Liver (tissue), 9 donors: ENCODE results near the gene SHH. TPM values are rescaled to one million over a fixed set of nuclear protein-coding genes. Genes with fewer than 3 reads are reported as not detected.

Experiments used
- DNase-seq: peaks from one replicate; pipeline ENCODE4 v3.0.0-alpha.2; 2017; ENCODE audit warnings: low spot score
- H3K27ac ChIP-seq, 2 donors: one replicate each; pipeline ENCODE4 v1.7.0; 2013; ENCODE audit warnings: inconsistent platforms in 2 of 2, low read length in 2 of 2, control low read depth in 1 of 2, low read depth in 1 of 2, mild to moderate bottlenecking in 1 of 2
- H3K27me3 ChIP-seq, 4 donors: one replicate each; pipeline versions ENCODE4 v1.6.1 to v1.7.0; 2013; ENCODE audit warnings: low read length in 3 of 4, inconsistent platforms in 1 of 4, mild to moderate bottlenecking in 1 of 4, moderate library complexity in 1 of 4; ENCODE audit not compliant: control insufficient read depth in 4 of 4, insufficient read depth in 4 of 4
- H3K36me3 ChIP-seq, 4 donors: one replicate each; pipeline versions ENCODE4 v1.6.1 to v1.7.0; 2013; ENCODE audit warnings: low read length in 3 of 4, mild to moderate bottlenecking in 3 of 4, low read depth in 1 of 4, moderate library complexity in 1 of 4; ENCODE audit not compliant: control insufficient read depth in 4 of 4, insufficient read depth in 3 of 4
- H3K4me1 ChIP-seq, 4 donors: one replicate each; pipeline versions ENCODE4 v1.6.1 to v1.7.0; 2013; ENCODE audit warnings: low read length in 3 of 4, mild to moderate bottlenecking in 3 of 4, moderate library complexity in 1 of 4; ENCODE audit not compliant: control insufficient read depth in 4 of 4, insufficient read depth in 4 of 4
- H3K4me3 ChIP-seq, 3 donors: one replicate each; pipeline versions ENCODE4 v1.6.1 to v1.7.0; 2013; ENCODE audit warnings: low read length in 3 of 3, control low read depth in 1 of 3, low read depth in 1 of 3, mild to moderate bottlenecking in 1 of 3
- H3K9ac ChIP-seq, 2 donors: one replicate each; pipeline ENCODE4 v1.7.0; 2013; ENCODE audit warnings: low read length in 2 of 2, mild to moderate bottlenecking in 2 of 2, moderate library complexity in 2 of 2, control low read depth in 1 of 2, low read depth in 1 of 2
- H3K9me3 ChIP-seq, 4 donors: one replicate each; pipeline versions ENCODE4 v1.6.1 to v1.7.0; 2013; ENCODE audit warnings: low read length in 3 of 4; ENCODE audit not compliant: control insufficient read depth in 4 of 4
- EGR1 ChIP-seq, 2 donors: IDR thresholded peaks; 2 replicates each; pipeline ENCODE4 v1.6.1; 2016 to 2018; ENCODE audit warnings: antibody characterized with exemption in 2 of 2, low read depth in 2 of 2
- FOXA1 ChIP-seq: IDR thresholded peaks from 2 replicates; pipeline ENCODE4 v1.6.1; 2016; ENCODE audit warnings: antibody characterized with exemption
- FOXA2 ChIP-seq: IDR thresholded peaks from 2 replicates; pipeline ENCODE4 v1.6.1; 2016; ENCODE audit warnings: antibody characterized with exemption
- GABPA ChIP-seq, 2 donors: IDR thresholded peaks in 1 of 2; conservative IDR thresholded peaks in 1 of 2; 2 replicates each; pipeline ENCODE4 v1.6.1; 2016; ENCODE audit warnings: antibody characterized with exemption in 2 of 2, mild to moderate bottlenecking in 1 of 2, moderate library complexity in 1 of 2
- HNF4A ChIP-seq, 2 donors: conservative IDR thresholded peaks; 2 replicates each; pipeline ENCODE4 v1.6.1; 2016; ENCODE audit warnings: antibody characterized with exemption in 2 of 2, mild to moderate bottlenecking in 2 of 2
- HNF4G ChIP-seq: IDR thresholded peaks from 2 replicates; pipeline ENCODE4 v1.6.1; 2016; ENCODE audit warnings: antibody characterized with exemption
- JUND ChIP-seq, 2 donors: IDR thresholded peaks; 2 replicates each; pipeline ENCODE4 v1.6.1; 2016; ENCODE audit warnings: antibody characterized with exemption in 2 of 2
- NR2F2 ChIP-seq: IDR thresholded peaks from 2 replicates; pipeline ENCODE4 v1.6.1; 2016; ENCODE audit warnings: antibody characterized with exemption
- RAD21 ChIP-seq, 2 donors: IDR thresholded peaks; 2 replicates each; pipeline ENCODE4 v1.6.1; 2016; ENCODE audit warnings: antibody characterized with exemption in 2 of 2, mild to moderate bottlenecking in 2 of 2
- RXRA ChIP-seq, 2 donors: IDR thresholded peaks; 2 replicates each; pipeline ENCODE4 v1.6.1; 2017 to 2018; ENCODE audit warnings: antibody characterized with exemption in 2 of 2, mild to moderate bottlenecking in 1 of 2
- SP1 ChIP-seq: IDR thresholded peaks from 2 replicates; pipeline ENCODE4 v1.6.1; 2018; ENCODE audit warnings: antibody characterized with exemption, mild to moderate bottlenecking
- TAF1 ChIP-seq: conservative IDR thresholded peaks from 2 replicates; pipeline ENCODE4 v1.6.1; 2016; ENCODE audit warnings: antibody characterized with exemption, mild to moderate bottlenecking
- WGBS: extraction: QIAGEN DNeasy Blood & Tissue Kit; methylation state at CpG from one replicate; pipeline ENCODE4 v1.1.7; 2013; 5-methylcytosine and 5-hydroxymethylcytosine counted together
- polyA plus RNA-seq, 2 donors: library from polyadenylated mRNA; stranded (reverse) in 1 of 2; unstranded in 1 of 2; fragments of 200-250 nt in 1 of 2; fragments of >200 nt in 1 of 2; fragmentation: Nextera tagmentation in 1 of 2; extraction: Ambion mirVana in 1 of 2; gene quantifications; one replicate each; pipeline versions ENCODE4 v1.2.1 to v1.2.3, GENCODE V29; 2013 to 2015
- total RNA-seq, 2 donors: library from RNA; depleted of rRNA; stranded (reverse); fragments of >200 nt; gene quantifications; one replicate each; pipeline ENCODE4 v1.2.3, GENCODE V29; 2014
- TF ChIP-seq, protein P1 (sequence below): IDR thresholded peaks from 2 replicates; pipeline ENCODE4 v1.6.1; 2016; ENCODE audit warnings: antibody characterized with exemption, mild to moderate bottlenecking
- TF ChIP-seq, protein P2 (sequence below): IDR thresholded peaks from 2 replicates; pipeline ENCODE4 v1.6.1; 2016; ENCODE audit warnings: antibody characterized with exemption
- TF ChIP-seq, protein P3 (sequence below): IDR thresholded peaks from 2 replicates; pipeline ENCODE4 v1.6.1; 2016; ENCODE audit warnings: antibody characterized with exemption
- TF ChIP-seq, protein P4 (sequence below): IDR thresholded peaks from 2 replicates; pipeline ENCODE4 v1.6.1; 2016; ENCODE audit warnings: antibody characterized with exemption
- TF ChIP-seq, protein P5 (sequence below): fragments of 150-350 bp; IDR thresholded peaks from 2 replicates; pipeline ENCODE4 v1.5.1; 2017; ENCODE audit warnings: improper control_type of control experiment, low read depth, low read length; ENCODE audit not compliant: missing input control
- donor health status: healthy.
- donor health status: healthy.
- donor health status: healthy.
- donor health status: healthy.
- donor health status: healthy.

Gene SHH
- total and polyA plus RNA-seq, 4 donors = 3.9 to 10.0 (median 5.2) TPM

DNA sequence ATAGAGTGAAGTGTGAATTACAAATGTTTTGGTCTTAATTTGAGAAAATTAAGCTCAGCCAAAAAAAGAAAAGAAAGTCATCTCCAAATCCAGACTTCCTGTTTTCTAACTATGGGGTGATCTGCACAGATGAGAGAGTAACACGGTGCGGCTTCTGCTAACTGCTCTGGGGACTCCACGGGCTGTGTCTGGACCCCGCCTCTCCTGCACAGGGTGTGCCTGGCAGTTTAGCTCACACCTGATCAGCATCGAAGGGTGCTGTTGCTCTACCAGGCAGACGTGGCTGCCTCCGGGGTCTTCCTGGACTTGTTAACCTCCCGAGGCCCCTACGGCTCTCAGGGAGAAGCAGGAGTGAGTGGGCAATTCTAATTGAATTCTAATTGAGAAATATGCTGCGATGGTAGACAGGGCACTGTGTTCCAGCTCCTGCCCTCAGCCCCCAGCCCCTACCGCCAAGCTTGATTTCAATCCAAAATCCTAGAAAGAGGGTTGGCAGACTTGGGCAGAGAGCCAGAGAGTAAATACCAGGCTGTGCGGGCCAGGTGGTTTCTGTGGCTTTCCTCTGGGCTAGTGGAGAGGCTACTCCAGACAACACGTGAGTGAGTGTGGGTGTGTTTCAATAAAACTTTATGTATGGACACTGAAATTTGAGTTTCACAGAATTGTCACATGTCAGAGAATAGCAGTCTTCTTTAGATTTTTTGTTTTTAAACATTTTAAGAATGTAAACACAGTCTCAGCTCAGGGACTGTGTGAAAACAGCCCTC, 13.4 kb downstream of the SHH start:
- TF ChIP-seq SP1 (no peak), JUND (IDR thresholded peaks at IDR 0.05) (no peak), RAD21 (IDR thresholded peaks at IDR 0.05) (no peak), HNF4A (conservative IDR thresholded peaks at IDR 0.05) (no peak), EGR1 (IDR thresholded peaks at IDR 0.05; ENCODE audit: low read depth in 2 of 2) (no peak), FOXA2 (no peak), GABPA (IDR thresholded peaks at IDR 0.05 in 1 of 2, conservative IDR thresholded peaks at IDR 0.05 in 1 of 2) (no peak)
- TF ChIP-seq, protein P1, sequence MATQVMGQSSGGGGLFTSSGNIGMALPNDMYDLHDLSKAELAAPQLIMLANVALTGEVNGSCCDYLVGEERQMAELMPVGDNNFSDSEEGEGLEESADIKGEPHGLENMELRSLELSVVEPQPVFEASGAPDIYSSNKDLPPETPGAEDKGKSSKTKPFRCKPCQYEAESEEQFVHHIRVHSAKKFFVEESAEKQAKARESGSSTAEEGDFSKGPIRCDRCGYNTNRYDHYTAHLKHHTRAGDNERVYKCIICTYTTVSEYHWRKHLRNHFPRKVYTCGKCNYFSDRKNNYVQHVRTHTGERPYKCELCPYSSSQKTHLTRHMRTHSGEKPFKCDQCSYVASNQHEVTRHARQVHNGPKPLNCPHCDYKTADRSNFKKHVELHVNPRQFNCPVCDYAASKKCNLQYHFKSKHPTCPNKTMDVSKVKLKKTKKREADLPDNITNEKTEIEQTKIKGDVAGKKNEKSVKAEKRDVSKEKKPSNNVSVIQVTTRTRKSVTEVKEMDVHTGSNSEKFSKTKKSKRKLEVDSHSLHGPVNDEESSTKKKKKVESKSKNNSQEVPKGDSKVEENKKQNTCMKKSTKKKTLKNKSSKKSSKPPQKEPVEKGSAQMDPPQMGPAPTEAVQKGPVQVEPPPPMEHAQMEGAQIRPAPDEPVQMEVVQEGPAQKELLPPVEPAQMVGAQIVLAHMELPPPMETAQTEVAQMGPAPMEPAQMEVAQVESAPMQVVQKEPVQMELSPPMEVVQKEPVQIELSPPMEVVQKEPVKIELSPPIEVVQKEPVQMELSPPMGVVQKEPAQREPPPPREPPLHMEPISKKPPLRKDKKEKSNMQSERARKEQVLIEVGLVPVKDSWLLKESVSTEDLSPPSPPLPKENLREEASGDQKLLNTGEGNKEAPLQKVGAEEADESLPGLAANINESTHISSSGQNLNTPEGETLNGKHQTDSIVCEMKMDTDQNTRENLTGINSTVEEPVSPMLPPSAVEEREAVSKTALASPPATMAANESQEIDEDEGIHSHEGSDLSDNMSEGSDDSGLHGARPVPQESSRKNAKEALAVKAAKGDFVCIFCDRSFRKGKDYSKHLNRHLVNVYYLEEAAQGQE = no peak
- TF ChIP-seq, protein P2, sequence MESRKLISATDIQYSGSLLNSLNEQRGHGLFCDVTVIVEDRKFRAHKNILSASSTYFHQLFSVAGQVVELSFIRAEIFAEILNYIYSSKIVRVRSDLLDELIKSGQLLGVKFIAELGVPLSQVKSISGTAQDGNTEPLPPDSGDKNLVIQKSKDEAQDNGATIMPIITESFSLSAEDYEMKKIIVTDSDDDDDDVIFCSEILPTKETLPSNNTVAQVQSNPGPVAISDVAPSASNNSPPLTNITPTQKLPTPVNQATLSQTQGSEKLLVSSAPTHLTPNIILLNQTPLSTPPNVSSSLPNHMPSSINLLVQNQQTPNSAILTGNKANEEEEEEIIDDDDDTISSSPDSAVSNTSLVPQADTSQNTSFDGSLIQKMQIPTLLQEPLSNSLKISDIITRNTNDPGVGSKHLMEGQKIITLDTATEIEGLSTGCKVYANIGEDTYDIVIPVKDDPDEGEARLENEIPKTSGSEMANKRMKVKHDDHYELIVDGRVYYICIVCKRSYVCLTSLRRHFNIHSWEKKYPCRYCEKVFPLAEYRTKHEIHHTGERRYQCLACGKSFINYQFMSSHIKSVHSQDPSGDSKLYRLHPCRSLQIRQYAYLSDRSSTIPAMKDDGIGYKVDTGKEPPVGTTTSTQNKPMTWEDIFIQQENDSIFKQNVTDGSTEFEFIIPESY = no peak
- TF ChIP-seq, protein P3, sequence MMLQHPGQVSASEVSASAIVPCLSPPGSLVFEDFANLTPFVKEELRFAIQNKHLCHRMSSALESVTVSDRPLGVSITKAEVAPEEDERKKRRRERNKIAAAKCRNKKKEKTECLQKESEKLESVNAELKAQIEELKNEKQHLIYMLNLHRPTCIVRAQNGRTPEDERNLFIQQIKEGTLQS = no peak
- TF ChIP-seq, protein P4, sequence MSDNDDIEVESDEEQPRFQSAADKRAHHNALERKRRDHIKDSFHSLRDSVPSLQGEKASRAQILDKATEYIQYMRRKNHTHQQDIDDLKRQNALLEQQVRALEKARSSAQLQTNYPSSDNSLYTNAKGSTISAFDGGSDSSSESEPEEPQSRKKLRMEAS = no peak
- no peaks in the 10 kb centered on the region for H3K27me3 ChIP-seq

DNA sequence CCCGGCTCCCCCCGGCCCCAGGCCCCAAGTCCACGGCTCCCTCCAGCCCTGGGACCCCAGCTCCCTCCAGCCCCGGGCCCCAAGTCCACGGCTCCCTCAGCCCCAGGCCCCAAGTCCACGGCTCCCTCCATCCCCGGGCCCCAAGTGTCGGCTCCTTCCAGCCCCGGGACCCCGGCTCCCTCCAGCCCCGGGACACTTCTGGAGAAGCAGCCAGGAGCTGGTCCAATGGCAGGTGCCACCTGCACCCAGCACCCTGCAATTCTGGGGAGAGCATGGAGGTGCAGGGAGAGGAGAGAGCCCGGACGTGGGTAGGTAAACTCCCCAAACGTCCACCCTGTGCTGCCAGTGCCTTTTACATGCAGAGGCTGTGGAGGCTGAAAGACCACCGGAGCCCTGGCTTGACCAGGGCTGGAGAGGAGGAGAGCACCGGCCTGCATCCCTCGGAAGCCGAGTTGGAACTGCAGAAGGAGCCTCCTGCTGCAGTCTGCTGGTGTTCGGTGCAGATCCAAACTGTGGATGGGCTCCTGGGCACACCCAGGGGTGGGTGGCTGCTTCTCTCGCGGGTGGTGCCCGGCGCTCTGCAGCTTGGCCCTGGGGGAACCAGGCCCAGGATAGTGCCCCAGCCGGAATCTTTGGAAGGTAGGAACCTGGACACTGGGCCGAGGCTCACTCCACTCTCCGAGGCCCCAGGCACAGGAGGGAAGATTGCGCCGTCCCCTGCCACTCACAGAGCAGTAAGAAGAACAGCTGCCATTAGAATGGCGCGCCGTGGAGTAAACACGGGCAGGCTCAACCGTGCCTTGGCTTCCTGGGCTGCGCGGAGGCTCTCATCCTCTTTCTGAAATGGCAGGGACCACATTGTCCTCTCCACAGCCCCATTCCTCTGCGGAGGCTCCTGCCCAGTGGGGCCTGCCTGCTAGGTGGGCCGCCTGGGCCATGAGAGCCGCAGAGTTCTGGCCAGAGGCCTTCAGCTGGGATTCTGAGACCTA, 14.7 kb downstream of the SHH start:
- Histone ChIP-seq H3K27me3 (no peaks in the 10 kb centered on the region), H3K9ac (no peak overlapping the region), H3K4me3 (peak overlapping the region in 1 of 3 donors; percentile 45), H3K4me1 (peaks cover 1 to 19% (median 9%) of the 10 kb centered on the region in 4 donors), H3K36me3 (peaks cover 0 to 2% (median 0%) of the 10 kb centered on the region in 4 donors), H3K27ac (no peak overlapping the region), H3K9me3 (no peaks in the 10 kb centered on the region)
- WGBS = 72% methylated on average over 38 of the region's 38 CpGs
- no peak for DNase-seq
- TF ChIP-seq GABPA (IDR thresholded peaks at IDR 0.05 in 1 of 2, conservative IDR thresholded peaks at IDR 0.05 in 1 of 2) (no peak), TAF1 (no peak), HNF4A (conservative IDR thresholded peaks at IDR 0.05) (no peak), NR2F2 (no peak), JUND (IDR thresholded peaks at IDR 0.05) (no peak), FOXA1 (no peak), RXRA (IDR thresholded peaks at IDR 0.05) (no peak), HNF4G (no peak), FOXA2 (no peak), EGR1 (IDR thresholded peaks at IDR 0.05; ENCODE audit: low read depth in 2 of 2) (no peak), SP1 (no peak)
- TF ChIP-seq, protein P2 = no peak
- TF ChIP-seq, protein P4 = no peak
- TF ChIP-seq, protein P3 = no peak
- TF ChIP-seq, protein P5, sequence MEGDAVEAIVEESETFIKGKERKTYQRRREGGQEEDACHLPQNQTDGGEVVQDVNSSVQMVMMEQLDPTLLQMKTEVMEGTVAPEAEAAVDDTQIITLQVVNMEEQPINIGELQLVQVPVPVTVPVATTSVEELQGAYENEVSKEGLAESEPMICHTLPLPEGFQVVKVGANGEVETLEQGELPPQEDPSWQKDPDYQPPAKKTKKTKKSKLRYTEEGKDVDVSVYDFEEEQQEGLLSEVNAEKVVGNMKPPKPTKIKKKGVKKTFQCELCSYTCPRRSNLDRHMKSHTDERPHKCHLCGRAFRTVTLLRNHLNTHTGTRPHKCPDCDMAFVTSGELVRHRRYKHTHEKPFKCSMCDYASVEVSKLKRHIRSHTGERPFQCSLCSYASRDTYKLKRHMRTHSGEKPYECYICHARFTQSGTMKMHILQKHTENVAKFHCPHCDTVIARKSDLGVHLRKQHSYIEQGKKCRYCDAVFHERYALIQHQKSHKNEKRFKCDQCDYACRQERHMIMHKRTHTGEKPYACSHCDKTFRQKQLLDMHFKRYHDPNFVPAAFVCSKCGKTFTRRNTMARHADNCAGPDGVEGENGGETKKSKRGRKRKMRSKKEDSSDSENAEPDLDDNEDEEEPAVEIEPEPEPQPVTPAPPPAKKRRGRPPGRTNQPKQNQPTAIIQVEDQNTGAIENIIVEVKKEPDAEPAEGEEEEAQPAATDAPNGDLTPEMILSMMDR = no peak

More for the DNA sequence above, 13.4 kb downstream of the SHH start:
- peaks cover 2 to 27% (median 10%) of the 10 kb centered on the region in 4 donors for H3K4me1 ChIP-seq
- H3K36me3 ChIP-seq = peaks cover 0 to 3% (median under 1%) of the 10 kb centered on the region in 4 donors
- H3K4me3 ChIP-seq = no peak overlapping the region
- H3K9me3 ChIP-seq = no peaks in the 10 kb centered on the region
- H3K27ac ChIP-seq = no peak overlapping the region
- H3K9ac ChIP-seq = no peak overlapping the region
- DNase-seq = no peak
- 59% methylated on average over 13 of the region's 13 CpGs for WGBS
